ENCODE measurements around the gene TMEM213.
"Not testable (repeated sequence)": the region's sequence is repeated elsewhere in the genome, so short reads cannot be mapped to it uniquely, and the experiment has no call there.

The TMEM213 gene

GRCh38 chr7:138797715-138798320 lies at the start of gene TMEM213, which contains the start of gene ATP6V0A4:
Gene TMEM213 (plus strand): TSS chr7:138797994. CDS start chr7:138798105, 111 bp downstream.
Gene ATP6V0A4 (minus strand): TSS chr7:138798196. CDS start chr7:138771247, 26,949 bp downstream.
- peak; percentile 3 for DNase-seq

- no peak for DNase-seq
Measured at GRCh38 chr7:138748666-138749065, 49.1 kb upstream of the TMEM213 start.

DNA sequence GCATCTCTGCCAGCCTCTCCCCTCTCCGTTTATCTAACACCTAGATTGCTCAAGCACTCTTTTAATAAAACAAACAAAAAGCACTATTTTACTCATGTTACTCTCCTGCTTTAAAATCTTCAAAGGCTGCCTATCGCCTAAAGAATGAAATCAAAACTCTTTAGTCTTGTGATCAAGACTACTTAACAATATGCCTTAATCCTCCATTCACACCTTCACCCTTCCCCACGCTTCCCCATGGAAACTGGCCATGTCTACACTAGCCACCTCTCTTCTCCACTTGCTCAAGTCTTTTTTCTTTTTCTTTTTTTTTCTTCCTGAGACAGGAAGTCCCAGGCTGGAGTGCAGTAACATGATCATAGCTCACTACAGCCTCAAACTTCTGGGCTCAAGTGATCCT lies 47.8 kb upstream of the TMEM213 start:
- no peak for DNase-seq

- DNase-seq: no peak
Measured at GRCh38 chr7:138750473-138750872, 47.3 kb upstream of the TMEM213 start.

DNA sequence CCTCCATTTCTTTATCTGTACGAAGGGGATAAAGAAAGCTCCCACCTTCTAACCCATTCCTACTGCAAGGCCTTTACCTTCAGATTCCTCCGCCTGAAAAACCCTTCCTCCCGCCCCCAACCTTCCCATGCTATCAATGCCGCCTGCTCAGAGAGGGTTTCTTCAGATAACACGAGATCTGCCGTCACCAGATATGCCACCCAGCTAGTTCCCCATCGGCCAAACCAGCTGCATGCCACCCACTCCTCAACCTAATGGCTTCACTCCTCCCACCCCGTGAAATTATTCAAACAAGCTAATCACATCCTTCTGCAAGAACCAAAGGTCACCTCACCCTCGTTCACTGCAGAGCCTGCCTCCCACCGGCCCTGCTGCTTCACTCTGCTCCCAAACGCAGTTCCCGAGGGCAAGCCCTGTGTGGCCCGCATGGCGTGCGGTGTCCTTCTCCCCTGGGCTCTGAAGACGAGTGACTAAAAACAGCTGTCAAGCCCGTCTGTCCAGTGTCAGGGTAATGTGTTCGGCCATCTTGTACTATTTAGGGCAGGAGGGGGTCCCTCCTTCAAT lies 46.8 kb upstream of the TMEM213 start:
- DNase-seq: no peak

- DNase-seq: peak; percentile 95
Measured at GRCh38 chr7:138752518-138753149, 45.2 kb upstream of the TMEM213 start.

GRCh38 chr7:138753150-138753518 lies 44.7 kb upstream of the TMEM213 start:
- DNase-seq: no peak

DNA sequence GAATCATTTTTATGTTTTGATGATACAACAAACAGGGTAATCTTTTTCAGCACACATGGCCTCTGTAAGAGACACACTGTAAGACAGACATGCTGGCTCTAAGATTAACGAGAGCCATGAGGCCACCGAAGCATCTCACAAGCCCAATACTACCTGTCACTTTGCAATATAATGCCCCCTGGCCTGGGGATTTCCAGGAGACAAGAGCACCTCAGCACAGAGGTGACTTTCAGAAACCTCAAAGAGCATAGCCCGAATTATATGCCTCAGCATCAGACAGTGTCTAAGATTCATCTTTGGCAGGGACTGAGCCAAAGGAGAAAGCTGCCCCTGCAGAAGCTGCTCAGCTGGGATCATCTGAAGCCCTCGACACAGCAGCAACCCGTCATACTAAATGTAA lies 44.2 kb upstream of the TMEM213 start:
- peak; percentile 47 for DNase-seq

DNA sequence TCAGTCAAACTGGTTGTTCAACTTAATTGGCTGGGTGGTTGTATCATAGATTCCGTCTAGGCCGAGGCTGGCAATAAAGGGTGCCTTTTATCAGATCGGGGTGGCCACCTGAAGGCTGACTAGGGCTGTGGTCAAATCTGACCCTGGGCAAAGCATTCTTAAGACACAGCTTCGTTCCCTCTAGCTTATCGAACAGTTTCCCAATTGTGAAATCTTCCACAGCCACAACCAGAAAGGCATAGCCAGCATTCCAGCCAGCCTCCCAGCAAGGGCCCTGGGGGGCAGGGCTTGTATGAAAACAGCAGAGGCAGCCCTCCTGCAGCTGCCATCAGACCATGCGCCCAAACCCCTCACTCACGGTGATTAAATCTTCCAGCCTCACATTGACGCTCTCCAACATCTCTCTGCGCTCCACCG lies 42.5 kb upstream of the TMEM213 start:
- no peak for DNase-seq

DNA sequence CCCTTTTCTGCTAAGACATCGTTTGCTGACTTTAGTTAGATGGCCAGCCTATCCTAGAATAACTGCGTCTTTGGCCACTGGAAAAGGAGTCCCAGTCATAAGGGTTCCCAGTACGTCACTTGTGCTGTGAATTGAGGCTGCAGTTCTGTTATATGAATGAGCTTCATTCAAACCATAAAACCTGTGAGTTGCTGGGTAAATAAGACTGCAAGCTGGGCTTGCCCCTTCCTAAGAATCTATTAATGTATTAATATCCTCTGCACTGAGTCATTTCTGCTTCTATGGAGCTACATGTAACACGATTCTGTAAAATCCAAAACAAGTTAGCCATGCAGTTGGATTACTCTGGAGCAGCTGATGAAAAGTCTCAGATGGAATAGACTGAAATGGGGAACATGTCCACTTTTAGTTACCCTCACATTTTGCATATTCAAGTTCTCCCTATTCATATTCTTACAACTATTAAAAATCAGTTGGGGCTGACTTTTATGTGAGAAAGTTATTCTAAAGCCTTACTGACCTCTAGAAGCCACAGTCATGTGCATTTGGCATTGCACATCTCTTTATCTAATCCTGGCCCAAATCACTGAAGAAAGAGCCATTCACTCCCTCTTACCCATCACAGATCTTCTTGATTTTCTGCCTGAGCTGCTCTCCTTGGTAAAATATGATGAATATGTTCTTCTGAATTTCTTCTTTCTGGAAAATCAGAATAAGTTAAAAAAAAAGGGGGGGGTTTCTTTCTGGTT lies 41.8 kb upstream of the TMEM213 start:
- no peak for DNase-seq

DNA sequence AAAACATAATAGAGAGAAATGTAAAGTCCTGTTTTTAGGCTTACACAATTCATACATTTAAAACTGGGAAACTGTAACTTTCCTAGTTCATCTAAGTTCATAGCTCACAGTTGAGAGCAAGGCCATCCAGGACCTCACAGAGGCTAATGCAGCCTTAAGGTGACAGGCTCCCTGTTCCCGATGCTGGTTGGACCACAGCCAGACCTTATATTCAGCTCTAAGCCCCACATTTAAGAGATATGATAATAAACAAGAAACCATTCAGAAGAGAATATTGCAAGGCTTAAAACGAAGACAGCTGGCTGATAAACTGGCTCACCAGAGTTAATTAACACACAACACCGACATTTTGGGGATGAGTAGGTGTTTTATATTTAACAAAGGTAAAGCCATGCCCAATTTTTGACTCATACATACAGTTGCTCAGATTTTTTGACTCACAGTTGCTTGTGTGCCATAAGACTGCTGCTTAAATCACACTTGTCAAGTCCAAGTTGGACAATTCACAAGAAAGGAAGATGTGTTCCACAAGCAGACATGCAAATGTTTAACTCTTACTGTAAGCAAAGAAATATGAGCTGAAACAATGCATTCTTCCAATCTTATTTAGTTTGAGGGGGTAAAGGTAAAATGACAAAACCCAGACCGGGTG lies 41.1 kb upstream of the TMEM213 start:
- no peak for DNase-seq

- no peak for DNase-seq
Measured at GRCh38 chr7:138768241-138768640, 29.6 kb upstream of the TMEM213 start.

- DNase-seq: no peak
Measured at GRCh38 chr7:138770904-138771303, 26.9 kb upstream of the TMEM213 start.

DNA sequence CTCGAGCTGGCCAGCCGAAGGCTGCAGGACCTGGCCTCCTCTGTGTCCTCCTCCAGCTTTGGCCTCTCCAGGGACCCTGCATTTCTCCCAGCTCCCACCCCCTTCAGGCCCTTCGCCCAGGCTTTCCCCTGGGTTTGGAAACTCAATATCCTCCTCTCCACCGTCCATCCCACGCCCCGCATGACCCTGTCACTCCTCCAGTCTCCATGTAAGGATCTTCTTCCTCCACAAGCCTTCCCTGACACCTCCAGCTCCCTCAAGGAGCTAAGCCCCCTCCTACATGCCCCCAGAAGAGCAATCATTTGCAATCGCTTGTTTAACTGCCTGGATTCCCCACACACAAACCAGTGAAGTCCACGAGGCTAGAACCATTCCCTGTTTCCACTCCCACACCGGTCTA lies 24.6 kb upstream of the TMEM213 start:
- no peak for DNase-seq

- no peak for DNase-seq
Measured at GRCh38 chr7:138773817-138774216, 24.0 kb upstream of the TMEM213 start.

- no peak for DNase-seq
Measured at GRCh38 chr7:138776166-138776833, 21.5 kb upstream of the TMEM213 start.

DNA sequence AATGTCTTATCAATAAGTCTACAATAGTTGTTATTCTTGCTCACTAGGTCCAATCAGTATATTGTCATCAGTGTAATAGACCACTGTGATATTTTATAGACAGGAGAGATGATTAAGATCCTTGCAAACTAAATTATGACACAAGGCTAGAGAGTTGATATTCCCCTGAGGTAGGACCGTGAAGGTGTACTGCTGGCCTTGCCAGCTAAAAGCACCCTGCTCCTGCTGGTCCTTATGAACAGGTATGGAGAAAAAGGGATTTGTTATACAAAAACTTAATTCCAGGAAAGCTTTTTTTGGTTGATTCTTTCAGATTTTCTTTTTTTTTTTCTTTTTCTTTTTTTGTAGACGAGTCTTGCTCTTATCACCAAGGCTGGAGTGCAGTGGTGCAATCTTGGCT lies 16.8 kb upstream of the TMEM213 start:
- no peak for DNase-seq

- no peak for DNase-seq
Measured at GRCh38 chr7:138784692-138785091, 13.1 kb upstream of the TMEM213 start.

GRCh38 chr7:138785587-138786437 lies 12.0 kb upstream of the TMEM213 start:
- no peak for DNase-seq

GRCh38 chr7:138796038-138796615 lies 1.7 kb upstream of the TMEM213 start:
- no peak for DNase-seq

GRCh38 chr7:138797046-138797445 lies 748 bp upstream of the TMEM213 start:
- not testable (repeated sequence) for DNase-seq

All from CD4-positive, alpha-beta T cell treated with Interleukin-21 for 1 hour (primary cell).